Measurements from ENCODE around the gene CFAP61.

CFAP61 gene

GRCh38 chr20:20365480-20366161 lies 313.3 kb downstream of the CFAP61 start:
- DNase-seq (ENCODE audit: low read depth), result no peak

- DNase-seq (ENCODE audit: low read depth), result no peak
Observed at GRCh38 chr20:20366551-20366875, 314.2 kb downstream of the CFAP61 start.

GRCh38 chr20:20366876-20367574 lies 314.7 kb downstream of the CFAP61 start:
- no peak for DNase-seq (ENCODE audit: low read depth)

GRCh38 chr20:20367575-20368417 lies 315.5 kb downstream of the CFAP61 start, which contains the start of gene INSM1:
INSM1 (plus strand) TSS chr20:20368104; CDS start chr20:20368268, 164 bp downstream.
- DNase-seq (ENCODE audit: low read depth), result no peak

- no peak for DNase-seq (ENCODE audit: low read depth)
Observed at GRCh38 chr20:20368418-20369249, 316.3 kb downstream of the CFAP61 start.

- DNase-seq (ENCODE audit: low read depth), result no peak
Observed at GRCh38 chr20:20369250-20370093, 317.1 kb downstream of the CFAP61 start.

GRCh38 chr20:20370094-20370575 lies 317.8 kb downstream of the CFAP61 start:
- no peak for DNase-seq (ENCODE audit: low read depth)

GRCh38 chr20:20371083-20371482 lies 318.8 kb downstream of the CFAP61 start:
- no peak for DNase-seq (ENCODE audit: low read depth)

GRCh38 chr20:20371681-20372080 lies 319.3 kb downstream of the CFAP61 start:
- DNase-seq (ENCODE audit: low read depth), result no peak

GRCh38 chr20:20373091-20373571 lies 320.8 kb downstream of the CFAP61 start:
- peak; percentile 72 for DNase-seq (ENCODE audit: low read depth)

- DNase-seq (ENCODE audit: low read depth), result no peak
Observed at GRCh38 chr20:20375862-20376261, 323.5 kb downstream of the CFAP61 start.

- DNase-seq (ENCODE audit: low read depth), result no peak
Observed at GRCh38 chr20:20386192-20386591, 333.9 kb downstream of the CFAP61 start.

GRCh38 chr20:20390393-20390792 lies 338.1 kb downstream of the CFAP61 start:
- DNase-seq (ENCODE audit: low read depth), result no peak

GRCh38 chr20:20391115-20391514 lies 338.8 kb downstream of the CFAP61 start:
- no peak for DNase-seq (ENCODE audit: low read depth)

GRCh38 chr20:20391766-20392165 lies 339.4 kb downstream of the CFAP61 start:
- DNase-seq (ENCODE audit: low read depth), result no peak

- DNase-seq (ENCODE audit: low read depth), result peak; percentile 73
Observed at GRCh38 chr20:20393207-20394120, 341.1 kb downstream of the CFAP61 start.

GRCh38 chr20:20395087-20395486 lies 342.8 kb downstream of the CFAP61 start:
- DNase-seq (ENCODE audit: low read depth), result no peak

GRCh38 chr20:20395903-20396568 lies 343.7 kb downstream of the CFAP61 start:
- no peak for DNase-seq (ENCODE audit: low read depth)

GRCh38 chr20:20396794-20397193 lies 344.5 kb downstream of the CFAP61 start:
- DNase-seq (ENCODE audit: low read depth), result no peak
